ENCODE data around the gene DARS2.
"Not testable (repeated sequence)": the region's sequence is repeated elsewhere in the genome, so short reads cannot be mapped to it uniquely, and the experiment has no call there.

DARS2 gene

GRCh38 chr1:173871091-173871490 lies 46.6 kb downstream of the DARS2 start:
- TF ChIP-seq CTCF (IDR thresholded peaks at IDR 0.05) = no peak
- no peaks in the 10 kb centered on the region for H3K36me3 ChIP-seq (ENCODE audit: control insufficient read depth, insufficient read depth, low read length)
- H3K79me2 ChIP-seq = no peaks in the 10 kb centered on the region
- H3K4me3 ChIP-seq (ENCODE audit: low read depth, low read length) = no peak overlapping the region
- H2AFZ ChIP-seq = peak overlapping the region; percentile 42
- H3K27me3 ChIP-seq (ENCODE audit: control insufficient read depth, insufficient read depth, low read length) = no peaks in the 10 kb centered on the region
- H3K4me1 ChIP-seq = peaks cover 10% of the 10 kb centered on the region
- H3K27ac ChIP-seq = peak overlapping the region; percentile 91
- H3K9ac ChIP-seq = no peak overlapping the region
- no peaks in the 10 kb centered on the region for H3K9me3 ChIP-seq (ENCODE audit: control insufficient read depth, low read length)
- peak overlapping the region; percentile 53 for H3K4me2 ChIP-seq (ENCODE audit: low read length)

- no peak for TF ChIP-seq CTCF (IDR thresholded peaks at IDR 0.05)
- H3K27ac ChIP-seq = no peak overlapping the region
- H2AFZ ChIP-seq = peak overlapping the region; percentile 42
Observed at GRCh38 chr1:173871500-173871899, 47.0 kb downstream of the DARS2 start.

GRCh38 chr1:173876732-173877131 lies 52.3 kb downstream of the DARS2 start:
- Histone ChIP-seq H3K79me2 (no peaks in the 10 kb centered on the region), H2AFZ (no peak overlapping the region), H3K4me3 (ENCODE audit: low read depth, low read length) (no peak overlapping the region), H3K4me2 (ENCODE audit: low read length) (no peak overlapping the region), H3K27me3 (ENCODE audit: control insufficient read depth, insufficient read depth, low read length) (no peaks in the 10 kb centered on the region), H3K36me3 (ENCODE audit: control insufficient read depth, insufficient read depth, low read length) (no peaks in the 10 kb centered on the region), H3K4me1 (no peaks in the 10 kb centered on the region), H3K27ac (no peak overlapping the region), H3K9me3 (ENCODE audit: control insufficient read depth, low read length) (no peaks in the 10 kb centered on the region), H3K9ac (no peak overlapping the region)
- no peak for TF ChIP-seq CTCF (IDR thresholded peaks at IDR 0.05)

More at GRCh38 chr1:173871500-173871899, 47.0 kb downstream of the DARS2 start:
- peaks cover 10% of the 10 kb centered on the region for H3K4me1 ChIP-seq
- no peaks in the 10 kb centered on the region for H3K36me3 ChIP-seq (ENCODE audit: control insufficient read depth, insufficient read depth, low read length)
- H3K27me3 ChIP-seq (ENCODE audit: control insufficient read depth, insufficient read depth, low read length) = no peaks in the 10 kb centered on the region
- peak overlapping the region; percentile 53 for H3K4me2 ChIP-seq (ENCODE audit: low read length)
- no peaks in the 10 kb centered on the region for H3K79me2 ChIP-seq
- H3K9me3 ChIP-seq (ENCODE audit: control insufficient read depth, low read length) = no peaks in the 10 kb centered on the region
- H3K4me3 ChIP-seq (ENCODE audit: low read depth, low read length) = no peak overlapping the region
- H3K9ac ChIP-seq = no peak overlapping the region

- Histone ChIP-seq H2AFZ (no peak overlapping the region), H3K4me1 (no peaks in the 10 kb centered on the region), H3K27me3 (ENCODE audit: control insufficient read depth, insufficient read depth, low read length) (no peaks in the 10 kb centered on the region), H3K4me2 (ENCODE audit: low read length) (no peak overlapping the region), H3K9me3 (ENCODE audit: control insufficient read depth, low read length) (no peaks in the 10 kb centered on the region), H3K4me3 (ENCODE audit: low read depth, low read length) (no peak overlapping the region), H3K9ac (no peak overlapping the region), H3K36me3 (ENCODE audit: control insufficient read depth, insufficient read depth, low read length) (no peaks in the 10 kb centered on the region), H3K79me2 (no peaks in the 10 kb centered on the region), H3K27ac (no peak overlapping the region)
- no peak for TF ChIP-seq CTCF (IDR thresholded peaks at IDR 0.05)
Observed at GRCh38 chr1:173878251-173878650, 53.8 kb downstream of the DARS2 start.

- not testable (repeated sequence) for H3K4me3 ChIP-seq (ENCODE audit: low read depth, low read length); H3K9me3 ChIP-seq (ENCODE audit: control insufficient read depth, low read length); H3K27ac ChIP-seq; H3K4me2 ChIP-seq (ENCODE audit: low read length); H3K79me2 ChIP-seq; H3K9ac ChIP-seq; H2AFZ ChIP-seq; H3K36me3 ChIP-seq (ENCODE audit: control insufficient read depth, insufficient read depth, low read length); H3K27me3 ChIP-seq (ENCODE audit: control insufficient read depth, insufficient read depth, low read length); H3K4me1 ChIP-seq
Observed at GRCh38 chr1:173881117-173881516, 56.6 kb downstream of the DARS2 start.
